Caco-2 (cell line): ENCODE measurements around the gene CALB2. TPM values are rescaled to one million over a fixed set of nuclear protein-coding genes. Genes with fewer than 3 reads are reported as not detected.
"Not testable (repeated sequence)": the region's sequence is repeated elsewhere in the genome, so short reads cannot be mapped to it uniquely, and the experiment has no call there.

Experiments used
- BruUV-seq: library from RNA; stranded (reverse); fragments of 400-500 nt; replicated peaks from 2 replicates; lab custom pipeline; 2021; lab: Mats Ljungman, UMichigan
- CTCF ChIA-PET: fragments of 300-600 bp; sonication (Branson Sonifier 250); formaldehyde crosslinking; loops from one replicate; lab custom pipeline; 2022; ENCODE audit warnings: antibody characterized with exemption; lab: Charles Lee
- POLR2A ChIA-PET: fragments of 300-600 bp; sonication (Branson Sonifier 250); formaldehyde crosslinking; loops from one replicate; lab custom pipeline; 2022; ENCODE audit warnings: antibody characterized with exemption; lab: Charles Lee
- DNase-seq, 2 experiments: peaks; one replicate each; pipeline versions ENCODE4 v3.0.0 to v3.0.0-alpha.2; 2020 to 2022
- H3K27me3 ChIP-seq: replicated peaks from 2 replicates; pipeline ENCODE4 v1.6.0; 2011; ENCODE audit warnings: low read length; ENCODE audit not compliant: control insufficient read depth, insufficient read depth
- H3K36me3 ChIP-seq: 2 replicates; pipeline ENCODE4 v1.5.1; 2011; ENCODE audit warnings: low read length; ENCODE audit not compliant: control insufficient read depth, insufficient read depth
- H3K4me1 ChIP-seq: fragments of 250-450 bp; sonication (Bioruptor Pico); 2 replicates; pipeline ENCODE4 v1.5.1; 2020; ENCODE audit warnings: mild to moderate bottlenecking
- H3K4me3 ChIP-seq: 2 replicates; pipeline ENCODE4 v1.5.1; 2011; ENCODE audit warnings: low read depth, mild to moderate bottlenecking, control low read depth, low read length
- H3K9me3 ChIP-seq: fragments of 250-450 bp; sonication (Bioruptor Pico); 2 replicates; pipeline ENCODE4 v1.5.1; 2020; ENCODE audit warnings: mild to moderate bottlenecking, moderate library complexity
- H3K27ac Mint-ChIP-seq: one replicate; pipeline ENCODE4 v1.8.0; 2022; ENCODE audit warnings: mixed read lengths; ENCODE audit not compliant: unreplicated experiment
- H3K27me3 Mint-ChIP-seq: one replicate; pipeline ENCODE4 v1.8.0; 2022; ENCODE audit warnings: mixed read lengths; ENCODE audit not compliant: insufficient read depth, unreplicated experiment
- H3K36me3 Mint-ChIP-seq: one replicate; pipeline ENCODE4 v1.8.0; 2022; ENCODE audit warnings: mild to moderate bottlenecking, mixed read lengths; ENCODE audit not compliant: insufficient read depth, unreplicated experiment
- H3K4me1 Mint-ChIP-seq: one replicate; pipeline ENCODE4 v1.8.0; 2022; ENCODE audit warnings: low read depth, mixed read lengths; ENCODE audit not compliant: unreplicated experiment
- H3K4me3 Mint-ChIP-seq: one replicate; pipeline ENCODE4 v1.8.0; 2022; ENCODE audit warnings: mild to moderate bottlenecking, moderate library complexity, mixed read lengths; ENCODE audit not compliant: unreplicated experiment
- H3K9me3 Mint-ChIP-seq: one replicate; pipeline ENCODE4 v1.8.0; 2022; ENCODE audit warnings: mixed read lengths; ENCODE audit not compliant: unreplicated experiment
- CTCF ChIP-seq, 2 experiments: fragments of 200-600 bp in 1 of 2; IDR thresholded peaks; 1 replicate in 1 of 2; 2 replicates in 1 of 2; pipeline versions ENCODE4 v1.5.1 to v1.8.0; 2011 to 2022; ENCODE audit warnings: antibody characterized with exemption in 1 of 2, control low read depth in 1 of 2, inconsistent platforms in 1 of 2, low read depth in 1 of 2, low read length in 1 of 2, mild to moderate bottlenecking in 1 of 2, moderate library complexity in 1 of 2; ENCODE audit not compliant: insufficient read depth in 1 of 2, severe bottlenecking in 1 of 2, unreplicated experiment in 1 of 2
- intact Hi-C: fragments of 100-400 bp; cut with micrococcal nuclease; formaldehyde crosslinking; loops from one replicate; pipeline ENCODE4 v1.10.0; 2022; ENCODE audit not compliant: unreplicated experiment
- total RNA-seq: library from RNA; stranded (reverse); gene quantifications from 2 replicates; pipeline ENCODE4 v1.2.3, GENCODE V29; 2022

The CALB2 gene
- total RNA-seq, 1 experiment from 2014 or later = not detected

GRCh38 chr16:71356051-71356740, 2.3 kb upstream of the CALB2 start:
- H3K27me3 Mint-ChIP-seq = peaks cover 17% of the 10 kb centered on the region

GRCh38 chr16:71356936-71357335, 1.6 kb upstream of the CALB2 start:
- H3K4me1 Mint-ChIP-seq, H3K27me3 ChIP-seq, H3K27ac Mint-ChIP-seq, H3K9me3 ChIP-seq, H3K36me3 Mint-ChIP-seq, H3K36me3 ChIP-seq, H3K9me3 Mint-ChIP-seq, BruUV-seq, H3K4me3 Mint-ChIP-seq, H3K4me3 ChIP-seq, H3K4me1 ChIP-seq, intact Hi-C loops, DNase-seq: not testable (repeated sequence)
- ChIA-PET CTCF (interaction anchor here (1.0 kb wide), 1 partner anchor 45 kb away, joined by 4 read pairs; no protein-coding TSS in a partner anchor), POLR2A (interaction anchor here (1.1 kb wide), 1 partner anchor 67 kb away, joined by 8 read pairs; the partner anchor contains the start of gene CMTR2)
- peaks cover 17% of the 10 kb centered on the region for H3K27me3 Mint-ChIP-seq

More at GRCh38 chr16:71356051-71356740, 2.3 kb upstream of the CALB2 start:
- intact Hi-C loops = no loop called here
- no peaks in the 10 kb centered on the region for H3K36me3 ChIP-seq
- H3K4me1 Mint-ChIP-seq = no peaks in the 10 kb centered on the region
- ChIA-PET CTCF (no interaction called here), POLR2A (no interaction called here)
- no peak overlapping the region for H3K4me3 ChIP-seq
- no peak overlapping the region for H3K27ac Mint-ChIP-seq
- TF ChIP-seq CTCF (IDR thresholded peaks at IDR 0.05; ENCODE audit: insufficient read depth in 1 of 2, low read depth in 1 of 2, low read length in 1 of 2, severe bottlenecking in 1 of 2, unreplicated experiment in 1 of 2) = no peak
- H3K4me1 ChIP-seq = no peaks in the 10 kb centered on the region
- H3K9me3 Mint-ChIP-seq = no peaks in the 10 kb centered on the region
- DNase-seq = peak in 1 of 2 experiments; percentile 23
- no peaks in the 10 kb centered on the region for H3K36me3 Mint-ChIP-seq
- no peak overlapping the region for H3K4me3 Mint-ChIP-seq
- no peaks in the 10 kb centered on the region for H3K9me3 ChIP-seq
- BruUV-seq = no TSS peak
- H3K27me3 ChIP-seq = peaks cover 2% of the 10 kb centered on the region

- H3K4me3 Mint-ChIP-seq = no peak overlapping the region
- H3K36me3 Mint-ChIP-seq = no peaks in the 10 kb centered on the region
- H3K27ac Mint-ChIP-seq = no peak overlapping the region
- no TSS peak for BruUV-seq
- no peaks in the 10 kb centered on the region for H3K9me3 Mint-ChIP-seq
- Histone ChIP-seq H3K4me3 (no peak overlapping the region), H3K36me3 (no peaks in the 10 kb centered on the region), H3K4me1 (no peaks in the 10 kb centered on the region), H3K27me3 (peaks cover 2% of the 10 kb centered on the region), H3K9me3 (no peaks in the 10 kb centered on the region)
- no peaks in the 10 kb centered on the region for H3K4me1 Mint-ChIP-seq
- intact Hi-C loops = loop anchor here (1.0 kb wide), 1 partner anchor 142 kb away; no protein-coding TSS in a partner anchor
- peak in 1 of 2 experiments; percentile 50 for DNase-seq
- no peak for TF ChIP-seq CTCF (IDR thresholded peaks at IDR 0.05; ENCODE audit: insufficient read depth in 1 of 2, low read depth in 1 of 2, low read length in 1 of 2, severe bottlenecking in 1 of 2, unreplicated experiment in 1 of 2)
- CTCF ChIA-PET = interaction anchor here (1.0 kb wide), 1 partner anchor 46 kb away, joined by 4 read pairs; no protein-coding TSS in a partner anchor
- H3K27me3 Mint-ChIP-seq = peaks cover 17% of the 10 kb centered on the region
- POLR2A ChIA-PET = interaction anchor here (1.1 kb wide), 1 partner anchor 68 kb away, joined by 8 read pairs; the partner anchor contains the start of gene CMTR2
These were observed 842 bp upstream of the CALB2 start for GRCh38 chr16:71357681-71358080.
